NB4 (cell line): ENCODE data around the gene PDE7B.

Experiments
- MYC ChIP-seq: IDR thresholded peaks from 2 replicates; pipeline ENCODE4 v1.6.1; 2011; ENCODE audit warnings: low read depth, low read length
- POLR2A ChIP-seq: IDR thresholded peaks from 2 replicates; pipeline ENCODE4 v1.6.1; 2011; ENCODE audit warnings: mild to moderate bottlenecking; ENCODE audit not compliant: insufficient read length; ENCODE audit errors: extremely low read depth
- TF ChIP-seq, protein P1 (sequence below): IDR thresholded peaks from one replicate; pipeline ENCODE4 v1.5.1; 2012; ENCODE audit warnings: low read depth, low read length
- TF ChIP-seq, protein P2 (sequence below): IDR thresholded peaks from 2 replicates; pipeline ENCODE4 v1.6.1; 2011; ENCODE audit warnings: low read depth, low read length

- TF ChIP-seq, protein P1, sequence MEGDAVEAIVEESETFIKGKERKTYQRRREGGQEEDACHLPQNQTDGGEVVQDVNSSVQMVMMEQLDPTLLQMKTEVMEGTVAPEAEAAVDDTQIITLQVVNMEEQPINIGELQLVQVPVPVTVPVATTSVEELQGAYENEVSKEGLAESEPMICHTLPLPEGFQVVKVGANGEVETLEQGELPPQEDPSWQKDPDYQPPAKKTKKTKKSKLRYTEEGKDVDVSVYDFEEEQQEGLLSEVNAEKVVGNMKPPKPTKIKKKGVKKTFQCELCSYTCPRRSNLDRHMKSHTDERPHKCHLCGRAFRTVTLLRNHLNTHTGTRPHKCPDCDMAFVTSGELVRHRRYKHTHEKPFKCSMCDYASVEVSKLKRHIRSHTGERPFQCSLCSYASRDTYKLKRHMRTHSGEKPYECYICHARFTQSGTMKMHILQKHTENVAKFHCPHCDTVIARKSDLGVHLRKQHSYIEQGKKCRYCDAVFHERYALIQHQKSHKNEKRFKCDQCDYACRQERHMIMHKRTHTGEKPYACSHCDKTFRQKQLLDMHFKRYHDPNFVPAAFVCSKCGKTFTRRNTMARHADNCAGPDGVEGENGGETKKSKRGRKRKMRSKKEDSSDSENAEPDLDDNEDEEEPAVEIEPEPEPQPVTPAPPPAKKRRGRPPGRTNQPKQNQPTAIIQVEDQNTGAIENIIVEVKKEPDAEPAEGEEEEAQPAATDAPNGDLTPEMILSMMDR: no peak
- no peak for TF ChIP-seq POLR2A
- TF ChIP-seq, protein P2, sequence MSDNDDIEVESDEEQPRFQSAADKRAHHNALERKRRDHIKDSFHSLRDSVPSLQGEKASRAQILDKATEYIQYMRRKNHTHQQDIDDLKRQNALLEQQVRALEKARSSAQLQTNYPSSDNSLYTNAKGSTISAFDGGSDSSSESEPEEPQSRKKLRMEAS: no peak
- TF ChIP-seq MYC: no peak
These were observed 18.4 kb downstream of the PDE7B start for GRCh38 chr6:135869857-135870256.
